Fibroblast of mammary gland (primary cell): ENCODE measurements around the gene SUSD4.

Experiments
- DNase-seq: peaks from one replicate; pipeline ENCODE4 v3.0.0-alpha.2; 2010; ENCODE audit warnings: low read depth
- H3K4me3 ChIP-seq: 2 replicates; pipeline ENCODE4 v1.5.1; 2011; ENCODE audit warnings: low read depth, mild to moderate bottlenecking, low read length, moderate library complexity; ENCODE audit not compliant: control insufficient read depth
- TF ChIP-seq, protein P1 (sequence below): conservative IDR thresholded peaks from 2 replicates; pipeline ENCODE4 v1.5.1; 2011; ENCODE audit warnings: low read depth, low read length, inconsistent platforms; ENCODE audit not compliant: control insufficient read depth, insufficient read depth

SUSD4 gene

GRCh38 chr1:223358826-223359225, 5.2 kb downstream of the SUSD4 start:
- no peak overlapping the region for H3K4me3 ChIP-seq
- no peak for DNase-seq
- TF ChIP-seq, protein P1, sequence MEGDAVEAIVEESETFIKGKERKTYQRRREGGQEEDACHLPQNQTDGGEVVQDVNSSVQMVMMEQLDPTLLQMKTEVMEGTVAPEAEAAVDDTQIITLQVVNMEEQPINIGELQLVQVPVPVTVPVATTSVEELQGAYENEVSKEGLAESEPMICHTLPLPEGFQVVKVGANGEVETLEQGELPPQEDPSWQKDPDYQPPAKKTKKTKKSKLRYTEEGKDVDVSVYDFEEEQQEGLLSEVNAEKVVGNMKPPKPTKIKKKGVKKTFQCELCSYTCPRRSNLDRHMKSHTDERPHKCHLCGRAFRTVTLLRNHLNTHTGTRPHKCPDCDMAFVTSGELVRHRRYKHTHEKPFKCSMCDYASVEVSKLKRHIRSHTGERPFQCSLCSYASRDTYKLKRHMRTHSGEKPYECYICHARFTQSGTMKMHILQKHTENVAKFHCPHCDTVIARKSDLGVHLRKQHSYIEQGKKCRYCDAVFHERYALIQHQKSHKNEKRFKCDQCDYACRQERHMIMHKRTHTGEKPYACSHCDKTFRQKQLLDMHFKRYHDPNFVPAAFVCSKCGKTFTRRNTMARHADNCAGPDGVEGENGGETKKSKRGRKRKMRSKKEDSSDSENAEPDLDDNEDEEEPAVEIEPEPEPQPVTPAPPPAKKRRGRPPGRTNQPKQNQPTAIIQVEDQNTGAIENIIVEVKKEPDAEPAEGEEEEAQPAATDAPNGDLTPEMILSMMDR, result no peak

- H3K4me3 ChIP-seq, result no peak overlapping the region
- DNase-seq, result no peak
- TF ChIP-seq, protein P1, result no peak
These were observed 8.3 kb downstream of the SUSD4 start for GRCh38 chr1:223355699-223356098.

DNA sequence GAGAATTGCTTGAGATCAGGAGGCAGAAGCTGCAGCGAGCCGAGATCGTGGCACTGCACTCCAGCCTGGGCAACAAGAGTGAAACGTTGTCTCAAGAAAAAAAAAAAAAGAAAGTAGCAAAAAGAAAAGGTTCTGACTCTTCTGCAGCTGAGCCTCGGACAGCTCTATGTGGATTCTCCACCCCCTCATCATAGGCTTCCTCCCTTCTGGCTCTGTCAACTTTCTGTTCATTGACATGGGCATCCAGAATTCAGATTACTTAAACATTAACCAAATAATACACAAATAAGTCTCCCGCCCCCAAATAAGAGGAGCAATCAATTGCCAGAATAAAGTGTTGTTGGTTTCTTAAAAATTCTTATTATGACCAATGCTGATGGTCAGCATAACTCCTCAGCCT, 10.0 kb downstream of the SUSD4 start:
- no peak for DNase-seq
- TF ChIP-seq, protein P1, result no peak
- no peak overlapping the region for H3K4me3 ChIP-seq

- TF ChIP-seq, protein P1, result no peak
- no peak overlapping the region for H3K4me3 ChIP-seq
- no peak for DNase-seq
These were observed 11.0 kb downstream of the SUSD4 start for GRCh38 chr1:223352944-223353343.

DNA sequence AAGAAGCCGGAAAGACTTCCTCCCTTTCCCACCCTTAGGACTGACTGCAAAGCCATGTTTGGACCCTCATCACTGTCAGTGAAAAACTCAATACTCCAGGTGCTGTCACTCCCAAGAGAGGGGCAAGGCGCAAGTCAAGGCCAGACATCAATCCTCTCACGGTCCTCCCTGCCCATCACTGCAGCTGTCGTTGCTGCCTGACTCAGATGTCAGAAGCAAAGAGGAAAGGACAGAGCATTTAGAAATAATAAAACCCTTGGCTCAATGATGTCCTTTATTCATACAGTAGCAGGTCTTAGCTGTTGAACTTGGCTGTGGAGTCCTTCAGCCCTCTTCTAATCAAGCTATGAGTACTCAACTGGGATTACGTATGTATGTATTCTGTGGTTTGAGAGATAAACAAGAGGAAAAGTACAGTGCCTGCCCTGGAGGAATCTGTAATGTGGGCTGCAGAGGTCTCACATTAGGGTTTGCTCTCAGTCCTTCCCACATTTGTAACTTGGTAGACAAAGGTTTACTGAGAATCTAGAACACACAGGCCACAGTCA, 13.5 kb downstream of the SUSD4 start:
- TF ChIP-seq, protein P1, result no peak

GRCh38 chr1:223349241-223349640, 14.7 kb downstream of the SUSD4 start:
- no peak overlapping the region for H3K4me3 ChIP-seq
- TF ChIP-seq, protein P1, result no peak
- DNase-seq, result no peak

More for the DNA sequence above, 13.5 kb downstream of the SUSD4 start:
- no peak overlapping the region for H3K4me3 ChIP-seq
- no peak for DNase-seq

GRCh38 chr1:223348439-223348838, 15.5 kb downstream of the SUSD4 start:
- no peak for DNase-seq

More at GRCh38 chr1:223348439-223348838, 15.5 kb downstream of the SUSD4 start:
- H3K4me3 ChIP-seq, result no peak overlapping the region
- TF ChIP-seq, protein P1, result no peak
